Measurements from ENCODE around the gene CHST7.

DNA sequence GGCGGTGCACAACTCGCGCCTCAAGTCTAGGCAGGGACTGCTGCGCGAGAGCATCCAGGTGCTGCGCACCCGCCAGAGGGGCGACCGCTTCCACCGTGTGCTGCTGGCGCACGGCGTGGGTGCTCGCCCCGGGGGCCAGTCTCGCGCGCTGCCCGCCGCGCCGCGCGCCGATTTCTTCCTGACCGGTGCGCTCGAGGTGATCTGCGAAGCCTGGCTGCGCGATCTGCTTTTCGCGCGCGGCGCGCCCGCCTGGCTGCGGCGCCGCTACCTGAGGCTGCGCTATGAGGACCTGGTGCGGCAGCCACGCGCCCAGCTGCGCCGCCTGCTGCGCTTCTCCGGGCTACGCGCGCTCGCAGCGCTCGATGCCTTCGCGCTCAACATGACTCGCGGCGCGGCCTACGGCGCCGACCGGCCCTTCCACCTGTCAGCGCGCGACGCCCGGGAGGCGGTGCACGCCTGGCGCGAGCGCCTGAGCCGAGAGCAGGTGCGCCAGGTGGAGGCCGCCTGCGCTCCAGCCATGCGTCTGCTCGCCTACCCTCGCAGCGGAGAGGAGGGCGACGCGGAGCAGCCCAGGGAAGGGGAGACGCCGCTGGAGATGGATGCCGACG lies 1.3 kb downstream of the CHST7 start:
- TF ChIP-seq CTCF (IDR thresholded peaks at IDR 0.05 in 2 of 3, conservative IDR thresholded peaks at IDR 0.05 in 1 of 3; ENCODE audit: borderline replicate concordance in 1 of 3, insufficient read depth in 1 of 3, low read depth in 2 of 3, low read length in 2 of 3) = no peak
- TF ChIP-seq EZH2 (IDR thresholded peaks at IDR 0.05) = no peak
- no peak for TF ChIP-seq POLR2AphosphoS5 (IDR thresholded peaks at IDR 0.05; ENCODE audit: low read depth, low read length)
- TF ChIP-seq CEBPB (IDR thresholded peaks at IDR 0.05; ENCODE audit: low read depth) = no peak
- TF ChIP-seq POLR2A (IDR thresholded peaks at IDR 0.05; ENCODE audit: borderline replicate concordance, extremely low read depth, insufficient read depth, insufficient read length) = no peak
- TF ChIP-seq SP1 (IDR thresholded peaks at IDR 0.05; ENCODE audit: low read depth) = no peak
- TF ChIP-seq ATF3 (IDR thresholded peaks at IDR 0.05) = no peak
- TF ChIP-seq, protein P1, sequence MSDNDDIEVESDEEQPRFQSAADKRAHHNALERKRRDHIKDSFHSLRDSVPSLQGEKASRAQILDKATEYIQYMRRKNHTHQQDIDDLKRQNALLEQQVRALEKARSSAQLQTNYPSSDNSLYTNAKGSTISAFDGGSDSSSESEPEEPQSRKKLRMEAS (IDR thresholded peaks at IDR 0.05) = no peak
- no peak for TF ChIP-seq ZNF274 (IDR thresholded peaks at IDR 0.05; ENCODE audit: low read depth, low read length)
- TF ChIP-seq ZFX (IDR thresholded peaks at IDR 0.05) = no peak
- TF ChIP-seq, protein P2, sequence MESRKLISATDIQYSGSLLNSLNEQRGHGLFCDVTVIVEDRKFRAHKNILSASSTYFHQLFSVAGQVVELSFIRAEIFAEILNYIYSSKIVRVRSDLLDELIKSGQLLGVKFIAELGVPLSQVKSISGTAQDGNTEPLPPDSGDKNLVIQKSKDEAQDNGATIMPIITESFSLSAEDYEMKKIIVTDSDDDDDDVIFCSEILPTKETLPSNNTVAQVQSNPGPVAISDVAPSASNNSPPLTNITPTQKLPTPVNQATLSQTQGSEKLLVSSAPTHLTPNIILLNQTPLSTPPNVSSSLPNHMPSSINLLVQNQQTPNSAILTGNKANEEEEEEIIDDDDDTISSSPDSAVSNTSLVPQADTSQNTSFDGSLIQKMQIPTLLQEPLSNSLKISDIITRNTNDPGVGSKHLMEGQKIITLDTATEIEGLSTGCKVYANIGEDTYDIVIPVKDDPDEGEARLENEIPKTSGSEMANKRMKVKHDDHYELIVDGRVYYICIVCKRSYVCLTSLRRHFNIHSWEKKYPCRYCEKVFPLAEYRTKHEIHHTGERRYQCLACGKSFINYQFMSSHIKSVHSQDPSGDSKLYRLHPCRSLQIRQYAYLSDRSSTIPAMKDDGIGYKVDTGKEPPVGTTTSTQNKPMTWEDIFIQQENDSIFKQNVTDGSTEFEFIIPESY (IDR thresholded peaks at IDR 0.05; ENCODE audit: extremely low read depth, insufficient replicate concordance, low read length) = no peak
- no peak for TF ChIP-seq CBX3 (IDR thresholded peaks at IDR 0.05; ENCODE audit: low read depth)
- TF ChIP-seq RAD21 (IDR thresholded peaks at IDR 0.05; ENCODE audit: low read depth) = no peak
- TF ChIP-seq, protein P3, sequence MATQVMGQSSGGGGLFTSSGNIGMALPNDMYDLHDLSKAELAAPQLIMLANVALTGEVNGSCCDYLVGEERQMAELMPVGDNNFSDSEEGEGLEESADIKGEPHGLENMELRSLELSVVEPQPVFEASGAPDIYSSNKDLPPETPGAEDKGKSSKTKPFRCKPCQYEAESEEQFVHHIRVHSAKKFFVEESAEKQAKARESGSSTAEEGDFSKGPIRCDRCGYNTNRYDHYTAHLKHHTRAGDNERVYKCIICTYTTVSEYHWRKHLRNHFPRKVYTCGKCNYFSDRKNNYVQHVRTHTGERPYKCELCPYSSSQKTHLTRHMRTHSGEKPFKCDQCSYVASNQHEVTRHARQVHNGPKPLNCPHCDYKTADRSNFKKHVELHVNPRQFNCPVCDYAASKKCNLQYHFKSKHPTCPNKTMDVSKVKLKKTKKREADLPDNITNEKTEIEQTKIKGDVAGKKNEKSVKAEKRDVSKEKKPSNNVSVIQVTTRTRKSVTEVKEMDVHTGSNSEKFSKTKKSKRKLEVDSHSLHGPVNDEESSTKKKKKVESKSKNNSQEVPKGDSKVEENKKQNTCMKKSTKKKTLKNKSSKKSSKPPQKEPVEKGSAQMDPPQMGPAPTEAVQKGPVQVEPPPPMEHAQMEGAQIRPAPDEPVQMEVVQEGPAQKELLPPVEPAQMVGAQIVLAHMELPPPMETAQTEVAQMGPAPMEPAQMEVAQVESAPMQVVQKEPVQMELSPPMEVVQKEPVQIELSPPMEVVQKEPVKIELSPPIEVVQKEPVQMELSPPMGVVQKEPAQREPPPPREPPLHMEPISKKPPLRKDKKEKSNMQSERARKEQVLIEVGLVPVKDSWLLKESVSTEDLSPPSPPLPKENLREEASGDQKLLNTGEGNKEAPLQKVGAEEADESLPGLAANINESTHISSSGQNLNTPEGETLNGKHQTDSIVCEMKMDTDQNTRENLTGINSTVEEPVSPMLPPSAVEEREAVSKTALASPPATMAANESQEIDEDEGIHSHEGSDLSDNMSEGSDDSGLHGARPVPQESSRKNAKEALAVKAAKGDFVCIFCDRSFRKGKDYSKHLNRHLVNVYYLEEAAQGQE (IDR thresholded peaks at IDR 0.05; ENCODE audit: low read depth) = no peak

Data from HCT116 (cell line).